Endodermal cell (in vitro differentiated cells): ENCODE results near the gene NCR3LG1. TPM values are rescaled to one million over a fixed set of nuclear protein-coding genes. Genes with fewer than 3 reads are reported as not detected.
"Not testable (repeated sequence)": the region's sequence is repeated elsewhere in the genome, so short reads cannot be mapped to it uniquely, and the experiment has no call there.

Experiments
- DNase-seq: peaks from one replicate; pipeline ENCODE4 v3.0.0-alpha.2; 2017
- H3K27ac ChIP-seq: 2 replicates; pipeline ENCODE4 v1.5.1; 2013; ENCODE audit warnings: mild to moderate bottlenecking, low read depth, low read length, moderate library complexity
- H3K27me3 ChIP-seq: 2 replicates; pipeline ENCODE4 v1.6.1; 2013; ENCODE audit warnings: mild to moderate bottlenecking, low read length, moderate library complexity; ENCODE audit not compliant: insufficient read depth, control insufficient read depth, poor library complexity, severe bottlenecking
- H3K36me3 ChIP-seq: 2 replicates; pipeline ENCODE4 v1.7.0; 2013; ENCODE audit warnings: mild to moderate bottlenecking, low read length, moderate library complexity; ENCODE audit not compliant: control insufficient read depth, insufficient read depth
- H3K4me1 ChIP-seq: one replicate; pipeline ENCODE4 v1.7.0; 2013; ENCODE audit warnings: low read length; ENCODE audit not compliant: control insufficient read depth, insufficient read depth
- H3K4me3 ChIP-seq: 2 replicates; pipeline ENCODE4 v1.5.1; 2013; ENCODE audit warnings: mild to moderate bottlenecking, low read length, moderate library complexity
- H3K9ac ChIP-seq: 2 replicates; pipeline ENCODE4 v1.6.1; 2013; ENCODE audit warnings: mild to moderate bottlenecking, low read length, moderate library complexity; ENCODE audit not compliant: poor library complexity, severe bottlenecking; ENCODE audit errors: extremely low read depth
- H3K9me3 ChIP-seq: 2 replicates; pipeline ENCODE4 v1.6.1; 2013; ENCODE audit warnings: mild to moderate bottlenecking, low read length, moderate library complexity; ENCODE audit not compliant: control insufficient read depth
- H3K27ac Mint-ChIP-seq: 2 replicates; pipeline ENCODE4 v1.8.0; 2020; ENCODE audit warnings: mixed read lengths
- H3K27me3 Mint-ChIP-seq: 2 replicates; pipeline ENCODE4 v1.8.0; 2021; ENCODE audit warnings: mild to moderate bottlenecking, mixed read lengths; ENCODE audit not compliant: insufficient read depth
- H3K36me3 Mint-ChIP-seq: 2 replicates; pipeline ENCODE4 v1.8.0; 2020; ENCODE audit warnings: low read depth, mixed read lengths
- H3K4me1 Mint-ChIP-seq: 2 replicates; pipeline ENCODE4 v1.8.0; 2020; ENCODE audit warnings: mixed read lengths
- H3K4me3 Mint-ChIP-seq: 2 replicates; pipeline ENCODE4 v1.8.0; 2020; ENCODE audit warnings: mild to moderate bottlenecking, moderate library complexity, mixed read lengths
- H3K9me3 Mint-ChIP-seq: 2 replicates; pipeline ENCODE4 v1.8.0; 2020; ENCODE audit warnings: mild to moderate bottlenecking, mixed read lengths
- CTCF ChIP-seq: fragments of 200-600 bp; sonication (generic); conservative IDR thresholded peaks from 2 replicates; pipeline ENCODE4 v1.5.0; 2021; ENCODE audit warnings: antibody characterized with exemption, mild to moderate bottlenecking
- WGBS, 2 experiments: methylation state at CpG; one replicate each; pipeline versions ENCODE4 v1.1.5 to v1.1.7; 2013; ENCODE audit warnings: missing lambda C conversion rate in 2 of 2, mixed read lengths in 1 of 2; ENCODE audit not compliant: insufficient coverage in 1 of 2, insufficient read length in 1 of 2; 5-methylcytosine and 5-hydroxymethylcytosine counted together
- total RNA-seq, 2 donors: library from RNA; stranded (reverse); fragmentation: NEBNext Ultra II Directional in 1 of 2; extraction: Animal tissue kit (Norgen Biotek cat#: 25700) in 1 of 2; gene quantifications; 2 replicates in 1 of 2; 3 replicates in 1 of 2; pipeline ENCODE4 v1.2.1, GENCODE V29; 2021

NCR3LG1 gene
- total RNA-seq, 2 donors from 2014 or later, result 0.31 to 0.62 TPM

- H3K36me3 Mint-ChIP-seq, result no peaks in the 10 kb centered on the region
- Histone ChIP-seq H3K9me3 (no peaks in the 10 kb centered on the region), H3K4me1 (peaks cover 1% of the 10 kb centered on the region), H3K9ac (no peak overlapping the region), H3K36me3 (no peaks in the 10 kb centered on the region), H3K27me3 (no peaks in the 10 kb centered on the region), H3K27ac (no peak overlapping the region), H3K4me3 (no peak overlapping the region)
- WGBS, 2 experiments, result 80 to 87% methylated on average over 1 to 11 of the region's 11 CpGs
- no peaks in the 10 kb centered on the region for H3K9me3 Mint-ChIP-seq
- DNase-seq, result no peak
- no peak overlapping the region for H3K27ac Mint-ChIP-seq
- H3K27me3 Mint-ChIP-seq, result peaks cover 29% of the 10 kb centered on the region
- no peak overlapping the region for H3K4me3 Mint-ChIP-seq
- H3K4me1 Mint-ChIP-seq, result peaks cover 15% of the 10 kb centered on the region
- TF ChIP-seq CTCF, result no peak
Measured at GRCh38 chr11:17423533-17424310, 72.1 kb downstream of the NCR3LG1 start.

GRCh38 chr11:17426233-17426632, 74.6 kb downstream of the NCR3LG1 start:
- H3K27me3 ChIP-seq, H3K4me1 ChIP-seq, H3K4me1 Mint-ChIP-seq, H3K4me3 Mint-ChIP-seq, H3K9me3 Mint-ChIP-seq, H3K27ac ChIP-seq, H3K4me3 ChIP-seq, H3K9me3 ChIP-seq, H3K9ac ChIP-seq, H3K36me3 ChIP-seq, H3K36me3 Mint-ChIP-seq, H3K27ac Mint-ChIP-seq, DNase-seq: not testable (repeated sequence)
- WGBS, 2 experiments, result 86 to 92% methylated on average over 2 to 4 of the region's 5 CpGs
- peaks cover 25% of the 10 kb centered on the region for H3K27me3 Mint-ChIP-seq

Other genes with a start within 250 kb of the NCR3LG1 start
- 100 to 1,000 TPM; 108 to 109 TPM for gene PIK3C2A, start 143.8 kb upstream of the NCR3LG1 start, total RNA-seq
- gene NUCB2, start 75.1 kb upstream of the NCR3LG1 start, total RNA-seq, result 10 to 100 TPM; 52.4 to 64.6 TPM
- 1 to 10 TPM; 2.2 to 5.3 TPM for gene KCNJ11, start 36.9 kb downstream of the NCR3LG1 start, total RNA-seq
- under 1 TPM in 1 of 2 donors, not detected in 1; 0.55 TPM for gene ABCC8, start 125.0 kb downstream of the NCR3LG1 start, total RNA-seq
- 1 to 10 TPM; 1.5 to 2.8 TPM for gene USH1C, start 192.6 kb downstream of the NCR3LG1 start, total RNA-seq
- gene OTOG, start 195.5 kb downstream of the NCR3LG1 start, total RNA-seq, result under 1 TPM; 0.33 to 0.55 TPM